Astrocyte of the cerebellum (primary cell): ENCODE measurements around the gene DVL1.

Experiments
- DNase-seq: peaks from one replicate; pipeline ENCODE4 v3.0.0-alpha.2; 2011; ENCODE audit warnings: low read depth
- H3K4me3 ChIP-seq: 2 replicates; pipeline ENCODE4 v1.5.1; 2011; ENCODE audit warnings: mild to moderate bottlenecking, low read depth, low read length, moderate library complexity
- in situ Hi-C: cut with HindIII; loops from 2 replicates; pipeline ENCODE4 v1.10.0; 2017; ENCODE audit warnings: low sequenced_read_pairs
- TF ChIP-seq, protein P1 (sequence below): IDR thresholded peaks from 2 replicates; pipeline ENCODE4 v1.5.1; 2012; ENCODE audit warnings: low read length, low read depth, moderate library complexity, mild to moderate bottlenecking; ENCODE audit errors: missing control alignments

The DVL1 gene

DNA sequence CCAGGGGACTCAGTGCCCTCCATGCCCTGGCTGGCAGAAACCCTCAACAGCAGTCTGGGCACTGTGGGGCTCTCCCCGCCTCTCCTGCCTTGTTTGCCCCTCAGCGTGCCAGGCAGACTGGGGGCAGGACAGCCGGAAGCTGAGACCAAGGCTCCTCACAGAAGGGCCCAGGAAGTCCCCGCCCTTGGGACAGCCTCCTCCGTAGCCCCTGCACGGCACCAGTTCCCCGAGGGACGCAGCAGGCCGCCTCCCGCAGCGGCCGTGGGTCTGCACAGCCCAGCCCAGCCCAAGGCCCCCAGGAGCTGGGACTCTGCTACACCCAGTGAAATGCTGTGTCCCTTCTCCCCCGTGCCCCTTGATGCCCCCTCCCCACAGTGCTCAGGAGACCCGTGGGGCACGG lies 21.0 kb downstream of the DVL1 start:
- TF ChIP-seq, protein P1, sequence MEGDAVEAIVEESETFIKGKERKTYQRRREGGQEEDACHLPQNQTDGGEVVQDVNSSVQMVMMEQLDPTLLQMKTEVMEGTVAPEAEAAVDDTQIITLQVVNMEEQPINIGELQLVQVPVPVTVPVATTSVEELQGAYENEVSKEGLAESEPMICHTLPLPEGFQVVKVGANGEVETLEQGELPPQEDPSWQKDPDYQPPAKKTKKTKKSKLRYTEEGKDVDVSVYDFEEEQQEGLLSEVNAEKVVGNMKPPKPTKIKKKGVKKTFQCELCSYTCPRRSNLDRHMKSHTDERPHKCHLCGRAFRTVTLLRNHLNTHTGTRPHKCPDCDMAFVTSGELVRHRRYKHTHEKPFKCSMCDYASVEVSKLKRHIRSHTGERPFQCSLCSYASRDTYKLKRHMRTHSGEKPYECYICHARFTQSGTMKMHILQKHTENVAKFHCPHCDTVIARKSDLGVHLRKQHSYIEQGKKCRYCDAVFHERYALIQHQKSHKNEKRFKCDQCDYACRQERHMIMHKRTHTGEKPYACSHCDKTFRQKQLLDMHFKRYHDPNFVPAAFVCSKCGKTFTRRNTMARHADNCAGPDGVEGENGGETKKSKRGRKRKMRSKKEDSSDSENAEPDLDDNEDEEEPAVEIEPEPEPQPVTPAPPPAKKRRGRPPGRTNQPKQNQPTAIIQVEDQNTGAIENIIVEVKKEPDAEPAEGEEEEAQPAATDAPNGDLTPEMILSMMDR = no peak
- DNase-seq = no peak
- in situ Hi-C loops = no loop called here
- H3K4me3 ChIP-seq = no peak overlapping the region

DNA sequence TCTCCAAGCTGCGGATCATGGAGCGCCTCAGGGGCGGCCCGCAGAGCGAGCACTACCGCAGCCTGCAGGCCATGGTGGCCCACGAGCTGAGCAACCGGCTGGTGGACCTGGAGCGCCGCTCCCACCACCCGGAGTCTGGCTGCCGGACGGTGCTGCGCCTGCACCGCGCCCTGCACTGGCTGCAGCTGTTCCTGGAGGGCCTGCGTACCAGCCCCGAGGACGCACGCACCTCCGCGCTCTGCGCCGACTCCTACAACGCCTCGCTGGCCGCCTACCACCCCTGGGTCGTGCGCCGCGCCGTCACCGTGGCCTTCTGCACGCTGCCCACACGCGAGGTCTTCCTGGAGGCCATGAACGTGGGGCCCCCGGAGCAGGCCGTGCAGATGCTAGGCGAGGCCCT lies 21.9 kb downstream of the DVL1 start:
- in situ Hi-C loops = no loop called here
- TF ChIP-seq, protein P1 = no peak

DNA sequence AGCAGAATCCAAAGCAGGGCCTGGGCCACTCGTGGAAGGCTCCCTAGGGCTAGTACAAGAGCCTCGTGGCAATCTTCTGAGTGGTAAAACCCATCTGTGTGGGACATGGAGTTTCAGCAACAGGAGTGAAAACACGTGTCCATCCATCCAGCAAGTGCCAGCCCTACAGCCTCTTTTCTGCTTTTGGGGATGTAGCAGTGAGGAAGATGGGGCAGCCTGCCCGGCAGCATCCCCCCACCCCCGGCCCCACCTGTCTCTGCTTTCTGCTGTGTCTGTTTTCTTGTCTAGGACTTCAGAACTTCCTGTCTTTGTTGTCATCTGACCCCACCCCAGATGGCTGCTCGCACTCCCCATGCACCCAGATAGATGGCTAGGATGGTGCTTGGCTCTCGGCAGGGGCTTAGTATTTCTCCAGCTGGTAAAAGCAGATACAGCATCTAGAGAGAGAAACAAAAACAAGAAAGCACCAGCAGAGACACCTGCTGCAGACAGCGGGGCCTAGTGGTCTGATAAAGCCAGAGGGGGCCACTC lies 23.1 kb downstream of the DVL1 start:
- H3K4me3 ChIP-seq = peak overlapping the region; percentile 85
- in situ Hi-C loops = no loop called here
- DNase-seq = no peak
- TF ChIP-seq, protein P1 = no peak

More for the DNA sequence above, 21.9 kb downstream of the DVL1 start:
- DNase-seq = no peak
- no peak overlapping the region for H3K4me3 ChIP-seq

DNA sequence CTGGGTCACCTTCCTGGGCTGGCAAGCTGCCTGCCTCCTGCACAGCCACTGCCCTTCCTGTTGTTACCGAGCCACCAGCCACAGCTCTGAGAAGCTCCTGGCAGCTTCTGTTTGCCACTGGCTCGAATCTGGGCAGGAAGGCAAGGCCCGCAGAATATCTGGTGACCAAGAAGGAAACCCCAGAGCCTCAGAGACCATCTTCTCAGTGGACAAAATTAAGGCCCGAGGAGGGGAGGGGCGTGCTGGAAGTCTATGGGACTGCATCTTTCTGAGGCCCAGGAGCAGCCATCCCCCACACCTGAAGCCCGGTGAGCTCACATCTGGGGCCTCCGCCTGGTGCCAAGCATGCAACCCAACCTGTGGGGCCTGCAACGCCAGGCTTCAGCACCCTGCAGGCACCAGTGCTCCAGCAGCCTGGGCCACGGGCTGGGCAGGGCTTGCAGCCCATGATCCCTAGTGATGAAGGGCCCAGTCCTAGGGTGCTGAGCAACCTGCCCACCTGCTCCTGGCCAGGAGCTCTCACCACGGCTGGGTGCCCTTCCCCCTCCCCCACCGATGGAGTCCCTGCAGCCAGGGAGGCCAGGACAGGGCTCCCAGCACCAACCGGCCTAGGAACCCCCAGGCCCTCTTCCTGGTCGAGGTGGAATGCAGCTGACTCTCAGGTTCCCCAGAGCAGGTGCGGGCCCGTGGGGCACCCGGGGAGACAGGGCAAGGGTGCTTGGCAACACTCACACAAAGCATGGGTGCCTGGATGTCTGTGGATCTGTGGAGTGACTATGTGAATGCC lies 23.7 kb downstream of the DVL1 start:
- DNase-seq = no peak
- TF ChIP-seq, protein P1 = no peak
- H3K4me3 ChIP-seq = peak overlapping the region; percentile 85
- in situ Hi-C loops = no loop called here

DNA sequence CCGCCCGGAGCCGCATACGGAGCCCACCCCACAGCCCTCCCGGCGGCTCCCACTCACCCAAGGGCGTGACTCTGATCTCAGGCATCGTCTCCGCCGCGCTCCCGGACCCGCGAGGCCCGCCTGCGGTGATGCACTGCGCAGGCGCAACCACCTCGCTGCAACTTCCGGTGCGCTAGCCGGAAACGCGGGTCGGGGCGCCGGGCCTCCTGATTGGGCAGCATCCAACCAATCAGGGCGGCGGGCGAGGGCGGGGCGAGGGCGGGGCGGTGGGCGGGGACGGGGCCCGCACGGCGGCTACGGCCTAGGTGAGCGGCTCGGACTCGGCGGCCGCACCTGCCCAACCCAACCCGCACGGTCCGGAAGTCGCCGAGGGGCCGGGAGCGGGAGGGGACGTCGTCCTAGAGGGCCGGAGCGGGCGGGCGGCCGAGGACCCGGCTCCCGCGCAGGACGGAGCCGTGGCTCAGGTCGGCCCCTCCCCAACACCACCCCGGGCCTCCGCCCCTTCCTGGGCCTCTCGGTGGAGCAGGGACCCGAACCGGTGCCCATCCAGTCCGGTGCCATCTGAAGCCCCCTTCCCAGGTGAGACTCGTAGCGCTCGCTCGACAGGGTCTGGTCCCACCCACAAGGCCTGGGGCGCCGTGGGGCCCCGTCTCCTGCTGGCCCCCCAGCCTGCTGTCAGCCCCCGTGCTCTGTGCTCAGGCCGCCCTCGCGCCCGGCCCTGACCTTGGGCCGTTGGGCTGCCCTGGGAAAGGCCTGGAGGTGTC lies 24.5 kb downstream of the DVL1 start, which contains the start of the genes CPTP and INTS11:
CPTP (plus strand) TSS at position 279 of the 764 bp plus-strand sequence. CDS start 2,109 bp downstream, outside the sequence.
INTS11 (minus strand) TSS at position 137 of the 764 bp plus-strand sequence; CDS start at position 85, 52 bp downstream.
- in situ Hi-C loops = no loop called here
- peak; percentile 68 for DNase-seq
- peak within 1 kb of the TSS; percentile 85 for H3K4me3 ChIP-seq
- TF ChIP-seq, protein P1 = no peak

DNA sequence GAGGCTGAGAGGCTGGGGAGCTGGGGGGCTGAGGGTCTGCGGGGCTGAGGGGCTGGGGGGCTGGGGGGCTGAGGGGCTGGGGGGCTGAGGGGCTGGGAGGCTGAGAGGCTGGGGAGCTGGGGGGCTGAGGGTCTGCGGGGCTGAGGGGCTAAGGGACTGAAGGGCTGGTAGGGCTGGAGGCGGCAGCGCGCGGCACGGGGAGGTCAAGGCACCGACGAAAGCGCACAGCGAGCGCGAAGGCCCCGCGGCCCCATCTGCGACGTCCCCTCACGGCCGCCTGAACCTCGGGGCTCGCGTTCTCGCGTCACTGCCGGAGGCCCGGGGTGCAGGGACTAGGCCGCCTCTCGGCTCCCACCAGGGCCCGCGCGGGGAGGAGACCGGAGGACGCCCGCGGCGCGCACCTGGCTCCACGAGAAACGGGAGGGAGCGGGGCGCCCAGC lies 25.1 kb downstream of the DVL1 start:
- TF ChIP-seq, protein P1 = no peak
- in situ Hi-C loops = no loop called here
- no peak for DNase-seq
- H3K4me3 ChIP-seq = peak overlapping the region; percentile 85
